ENCODE results near the gene NPRL2.

- TF ChIP-seq POLR2A (IDR thresholded peaks at IDR 0.05; ENCODE audit: low read depth, low read length) (no peak), POLR2AphosphoS5 (IDR thresholded peaks at IDR 0.05; ENCODE audit: low read depth, low read length) (no peak)
Measured at GRCh38 chr3:50381383-50381782, 30.8 kb upstream of the NPRL2 start.

Measured in GM12892 (cell line).